Activated naive CD8-positive, alpha-beta T cell (primary cell): ENCODE measurements around the gene PCSK9.

Experiments
- H3K27ac Mint-ChIP-seq: one replicate; pipeline ENCODE4 v1.8.0; 2021; ENCODE audit warnings: mixed read lengths
- H3K27me3 Mint-ChIP-seq: one replicate; pipeline ENCODE4 v1.8.0; 2021; ENCODE audit warnings: mixed read lengths
- H3K36me3 Mint-ChIP-seq: one replicate; pipeline ENCODE4 v1.8.0; 2021; ENCODE audit warnings: mixed read lengths
- H3K4me1 Mint-ChIP-seq: one replicate; pipeline ENCODE4 v1.8.0; 2021; ENCODE audit warnings: low read depth, mixed read lengths
- H3K4me3 Mint-ChIP-seq: one replicate; pipeline ENCODE4 v1.8.0; 2021; ENCODE audit warnings: mild to moderate bottlenecking, mixed read lengths
- H3K9me3 Mint-ChIP-seq: one replicate; pipeline ENCODE4 v1.8.0; 2021; ENCODE audit warnings: low read depth, mixed read lengths

The PCSK9 gene

DNA sequence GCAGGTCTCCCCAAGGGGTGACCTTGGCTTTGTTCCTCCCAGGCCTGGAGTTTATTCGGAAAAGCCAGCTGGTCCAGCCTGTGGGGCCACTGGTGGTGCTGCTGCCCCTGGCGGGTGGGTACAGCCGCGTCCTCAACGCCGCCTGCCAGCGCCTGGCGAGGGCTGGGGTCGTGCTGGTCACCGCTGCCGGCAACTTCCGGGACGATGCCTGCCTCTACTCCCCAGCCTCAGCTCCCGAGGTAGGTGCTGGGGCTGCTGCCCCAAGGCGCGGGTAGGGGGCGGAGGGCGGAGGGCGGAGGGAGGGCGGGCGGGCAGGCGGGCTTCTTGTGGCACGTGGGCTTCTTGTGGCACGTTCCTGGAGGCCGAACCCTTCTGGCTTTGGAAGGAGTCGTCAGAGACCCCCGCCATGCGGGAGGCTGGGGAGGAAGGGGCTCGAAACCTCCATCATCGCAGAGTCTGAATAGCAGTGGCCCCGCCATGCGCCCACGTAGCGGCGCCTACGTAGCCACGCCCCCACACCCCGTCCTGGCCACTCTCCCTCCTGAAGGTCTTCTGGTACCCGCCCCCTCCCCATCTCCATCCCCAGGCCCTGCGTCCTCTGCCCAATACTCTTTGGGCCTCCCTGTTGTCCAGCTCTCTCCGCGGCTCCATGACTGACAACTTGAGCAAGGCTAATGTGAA lies 16.7 kb downstream of the PCSK9 start:
- H3K4me3 Mint-ChIP-seq: no peak overlapping the region
- H3K36me3 Mint-ChIP-seq: no peaks in the 10 kb centered on the region
- no peak overlapping the region for H3K27ac Mint-ChIP-seq
- H3K4me1 Mint-ChIP-seq: no peaks in the 10 kb centered on the region
- peaks cover 1% of the 10 kb centered on the region for H3K27me3 Mint-ChIP-seq
- no peaks in the 10 kb centered on the region for H3K9me3 Mint-ChIP-seq

GRCh38 chr1:55056632-55056992 lies 17.3 kb downstream of the PCSK9 start:
- Mint-ChIP-seq H3K36me3 (no peaks in the 10 kb centered on the region), H3K27me3 (no peaks in the 10 kb centered on the region), H3K4me3 (no peak overlapping the region), H3K4me1 (no peaks in the 10 kb centered on the region), H3K27ac (no peak overlapping the region), H3K9me3 (no peaks in the 10 kb centered on the region)

DNA sequence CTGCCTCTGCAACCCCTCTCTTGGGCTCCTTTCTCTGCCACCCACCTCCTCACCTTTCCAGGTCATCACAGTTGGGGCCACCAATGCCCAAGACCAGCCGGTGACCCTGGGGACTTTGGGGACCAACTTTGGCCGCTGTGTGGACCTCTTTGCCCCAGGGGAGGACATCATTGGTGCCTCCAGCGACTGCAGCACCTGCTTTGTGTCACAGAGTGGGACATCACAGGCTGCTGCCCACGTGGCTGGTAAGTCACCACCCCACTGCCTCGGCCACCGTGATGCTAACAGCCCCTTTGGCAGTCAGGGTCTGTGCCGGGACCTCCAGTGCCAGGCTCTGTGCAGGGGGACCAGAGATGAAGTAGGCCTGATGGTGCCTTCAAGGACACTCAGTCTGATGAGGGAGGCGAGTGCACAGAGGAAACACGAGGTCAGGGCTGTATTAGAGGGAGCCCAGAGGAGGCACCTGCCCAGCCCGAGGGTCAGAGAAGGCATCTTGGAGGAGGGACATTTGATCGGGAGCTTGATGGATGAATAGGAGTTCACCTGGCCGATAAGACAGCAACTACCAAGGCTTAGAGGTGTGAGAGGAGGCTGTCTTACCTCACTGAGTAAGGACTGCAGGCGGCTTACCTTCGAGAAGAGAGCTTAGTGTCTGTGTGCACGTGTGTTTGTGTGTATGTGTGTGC lies 18.1 kb downstream of the PCSK9 start:
- Mint-ChIP-seq H3K4me3 (no peak overlapping the region), H3K27ac (no peak overlapping the region), H3K36me3 (no peaks in the 10 kb centered on the region), H3K9me3 (no peaks in the 10 kb centered on the region), H3K4me1 (no peaks in the 10 kb centered on the region), H3K27me3 (no peaks in the 10 kb centered on the region)

DNA sequence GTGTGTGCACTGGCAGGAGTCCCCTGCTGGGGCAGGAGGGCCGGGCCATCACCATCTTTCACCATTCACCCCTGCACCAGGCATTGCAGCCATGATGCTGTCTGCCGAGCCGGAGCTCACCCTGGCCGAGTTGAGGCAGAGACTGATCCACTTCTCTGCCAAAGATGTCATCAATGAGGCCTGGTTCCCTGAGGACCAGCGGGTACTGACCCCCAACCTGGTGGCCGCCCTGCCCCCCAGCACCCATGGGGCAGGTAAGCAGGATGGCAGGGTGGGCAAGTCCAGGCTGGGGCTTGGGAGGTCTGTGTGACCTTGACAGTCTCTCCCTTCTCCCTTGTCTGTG lies 18.6 kb downstream of the PCSK9 start:
- H3K36me3 Mint-ChIP-seq: no peaks in the 10 kb centered on the region
- no peak overlapping the region for H3K27ac Mint-ChIP-seq
- H3K9me3 Mint-ChIP-seq: no peaks in the 10 kb centered on the region
- no peaks in the 10 kb centered on the region for H3K27me3 Mint-ChIP-seq
- no peaks in the 10 kb centered on the region for H3K4me1 Mint-ChIP-seq
- no peak overlapping the region for H3K4me3 Mint-ChIP-seq

DNA sequence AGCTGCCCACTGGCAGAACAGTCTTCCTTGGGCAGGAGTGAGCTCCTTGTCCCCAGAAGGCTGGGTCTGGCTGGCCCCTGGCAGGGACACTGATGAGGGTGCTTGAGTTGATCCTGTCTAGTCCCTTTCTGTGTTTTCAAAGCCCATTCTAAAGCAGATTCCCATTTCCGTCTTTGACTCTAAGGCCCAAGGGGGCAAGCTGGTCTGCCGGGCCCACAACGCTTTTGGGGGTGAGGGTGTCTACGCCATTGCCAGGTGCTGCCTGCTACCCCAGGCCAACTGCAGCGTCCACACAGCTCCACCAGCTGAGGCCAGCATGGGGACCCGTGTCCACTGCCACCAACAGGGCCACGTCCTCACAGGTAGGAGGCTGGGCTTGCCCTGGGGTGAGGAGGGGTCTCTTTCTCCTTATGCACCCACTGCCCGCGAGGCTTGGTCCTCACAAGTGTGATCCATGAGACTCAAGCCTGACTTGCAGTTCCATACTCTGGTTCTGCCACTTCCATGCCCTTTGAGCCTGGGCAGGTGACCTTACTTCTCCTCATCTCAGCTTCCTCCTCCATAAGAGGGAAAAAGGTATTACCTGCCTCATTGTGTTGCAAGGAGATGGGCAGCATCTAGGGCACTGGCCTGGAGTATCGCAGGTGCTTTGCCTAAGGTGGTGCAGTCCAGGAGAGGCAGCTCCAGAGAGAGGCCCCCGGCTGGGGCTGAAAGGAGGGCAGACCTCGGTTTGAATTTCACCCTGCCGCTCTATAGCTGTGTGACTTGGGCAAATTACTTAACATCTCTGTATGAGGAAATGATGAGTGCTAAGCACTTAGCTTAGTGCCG lies 20.2 kb downstream of the PCSK9 start:
- no peaks in the 10 kb centered on the region for H3K9me3 Mint-ChIP-seq
- no peaks in the 10 kb centered on the region for H3K36me3 Mint-ChIP-seq
- no peaks in the 10 kb centered on the region for H3K4me1 Mint-ChIP-seq
- no peaks in the 10 kb centered on the region for H3K27me3 Mint-ChIP-seq
- no peak overlapping the region for H3K4me3 Mint-ChIP-seq
- H3K27ac Mint-ChIP-seq: no peak overlapping the region

GRCh38 chr1:55060133-55060999 lies 21.0 kb downstream of the PCSK9 start:
- H3K36me3 Mint-ChIP-seq: no peaks in the 10 kb centered on the region
- H3K9me3 Mint-ChIP-seq: no peaks in the 10 kb centered on the region
- no peak overlapping the region for H3K27ac Mint-ChIP-seq
- no peak overlapping the region for H3K4me3 Mint-ChIP-seq
- no peaks in the 10 kb centered on the region for H3K4me1 Mint-ChIP-seq
- H3K27me3 Mint-ChIP-seq: no peaks in the 10 kb centered on the region

DNA sequence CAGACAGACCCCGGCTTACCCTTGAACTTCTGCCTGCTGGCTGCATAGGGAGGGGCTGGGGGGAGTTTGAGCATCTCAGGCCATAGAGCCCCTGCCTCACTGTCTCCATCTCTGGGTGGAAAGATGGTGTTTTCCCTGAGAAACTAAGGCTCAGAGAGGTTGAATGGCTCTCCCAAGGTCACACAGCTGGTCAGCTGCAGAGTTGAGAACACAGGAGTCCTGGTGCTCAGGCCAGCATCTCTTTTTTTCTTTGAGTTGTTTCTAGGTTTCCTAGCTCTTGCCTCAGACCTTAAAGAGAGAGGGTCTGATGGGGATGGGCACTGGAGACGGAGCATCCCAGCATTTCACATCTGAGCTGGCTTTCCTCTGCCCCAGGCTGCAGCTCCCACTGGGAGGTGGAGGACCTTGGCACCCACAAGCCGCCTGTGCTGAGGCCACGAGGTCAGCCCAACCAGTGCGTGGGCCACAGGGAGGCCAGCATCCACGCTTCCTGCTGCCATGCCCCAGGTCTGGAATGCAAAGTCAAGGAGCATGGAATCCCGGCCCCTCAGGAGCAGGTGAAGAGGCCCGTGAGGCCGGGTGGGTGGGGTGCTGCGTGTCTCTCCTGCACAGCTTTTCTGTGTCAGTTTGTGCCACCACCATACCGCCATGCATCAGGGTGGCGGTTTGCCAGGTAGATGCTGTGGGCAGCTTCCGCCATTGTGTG lies 21.8 kb downstream of the PCSK9 start:
- Mint-ChIP-seq H3K27me3 (no peaks in the 10 kb centered on the region), H3K4me1 (no peaks in the 10 kb centered on the region), H3K27ac (no peak overlapping the region), H3K9me3 (no peaks in the 10 kb centered on the region), H3K4me3 (no peak overlapping the region), H3K36me3 (no peaks in the 10 kb centered on the region)

DNA sequence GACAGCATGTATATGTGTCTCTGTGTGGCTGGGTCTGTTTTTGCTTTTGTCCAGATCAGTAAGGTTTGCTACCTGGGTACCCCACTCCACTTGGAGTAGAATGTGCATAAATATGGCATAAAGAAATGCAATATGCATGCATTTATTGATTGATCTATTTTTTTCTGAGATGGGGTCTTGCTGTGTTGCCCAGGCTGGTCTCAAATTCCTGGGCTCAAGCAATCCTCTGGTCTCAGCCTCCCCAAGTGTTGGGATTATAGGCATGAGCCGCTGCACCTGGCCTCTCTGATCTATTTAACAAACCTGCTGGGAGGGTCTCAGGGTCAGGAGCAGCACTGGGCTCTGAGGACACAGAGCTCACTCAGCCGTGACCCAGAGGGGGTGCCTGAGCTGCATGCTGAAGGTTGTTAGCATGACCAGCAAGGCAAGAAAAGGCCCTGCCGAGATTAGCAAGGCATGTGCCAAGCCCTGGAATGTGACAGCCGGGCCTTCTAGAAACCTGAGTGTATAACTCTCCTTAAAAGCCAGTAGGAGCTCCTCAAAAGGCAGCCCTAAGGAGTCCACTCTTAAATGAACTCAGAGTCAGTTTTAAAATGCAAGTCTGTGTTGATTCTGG lies 22.5 kb downstream of the PCSK9 start:
- Mint-ChIP-seq H3K4me3 (no peak overlapping the region), H3K36me3 (peaks cover 2% of the 10 kb centered on the region), H3K4me1 (no peaks in the 10 kb centered on the region), H3K27ac (no peak overlapping the region), H3K27me3 (no peaks in the 10 kb centered on the region), H3K9me3 (no peaks in the 10 kb centered on the region)

DNA sequence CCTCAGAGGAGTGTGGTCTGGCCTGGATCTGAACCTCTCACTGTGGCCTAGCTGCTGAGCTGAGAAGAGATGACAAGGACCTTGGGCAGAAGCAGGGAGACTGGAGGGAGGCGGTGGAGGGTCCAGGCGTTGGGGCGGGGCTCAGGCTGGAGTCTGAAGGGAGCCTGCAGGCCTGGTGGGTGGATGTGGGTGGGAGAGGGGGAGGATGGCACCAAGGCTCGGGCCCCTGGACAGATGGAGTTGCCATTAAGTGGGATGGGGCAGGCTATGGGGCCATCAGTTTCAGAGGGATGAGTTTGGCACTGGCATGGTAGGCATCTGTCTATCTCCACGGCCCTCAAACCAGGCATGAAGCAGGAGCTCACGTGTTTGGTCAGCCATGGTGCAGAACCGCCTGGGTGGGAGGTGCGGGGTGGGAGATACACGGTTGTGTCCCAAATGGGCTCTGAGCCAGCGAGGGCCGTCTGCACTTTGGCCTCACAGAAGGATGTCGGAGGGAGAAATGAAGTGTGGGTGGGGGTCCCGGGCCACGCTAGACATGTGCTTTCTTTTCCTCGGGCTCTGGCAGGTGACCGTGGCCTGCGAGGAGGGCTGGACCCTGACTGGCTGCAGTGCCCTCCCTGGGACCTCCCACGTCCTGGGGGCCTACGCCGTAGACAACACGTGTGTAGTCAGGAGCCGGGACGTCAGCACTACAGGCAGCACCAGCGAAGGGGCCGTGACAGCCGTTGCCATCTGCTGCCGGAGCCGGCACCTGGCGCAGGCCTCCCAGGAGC lies 23.6 kb downstream of the PCSK9 start:
- Mint-ChIP-seq H3K4me1 (no peaks in the 10 kb centered on the region), H3K4me3 (no peak overlapping the region), H3K27me3 (no peaks in the 10 kb centered on the region), H3K9me3 (no peaks in the 10 kb centered on the region), H3K27ac (no peak overlapping the region), H3K36me3 (peaks cover 9% of the 10 kb centered on the region)

GRCh38 chr1:55063577-55063942 lies 24.2 kb downstream of the PCSK9 start:
- no peaks in the 10 kb centered on the region for H3K27me3 Mint-ChIP-seq

DNA sequence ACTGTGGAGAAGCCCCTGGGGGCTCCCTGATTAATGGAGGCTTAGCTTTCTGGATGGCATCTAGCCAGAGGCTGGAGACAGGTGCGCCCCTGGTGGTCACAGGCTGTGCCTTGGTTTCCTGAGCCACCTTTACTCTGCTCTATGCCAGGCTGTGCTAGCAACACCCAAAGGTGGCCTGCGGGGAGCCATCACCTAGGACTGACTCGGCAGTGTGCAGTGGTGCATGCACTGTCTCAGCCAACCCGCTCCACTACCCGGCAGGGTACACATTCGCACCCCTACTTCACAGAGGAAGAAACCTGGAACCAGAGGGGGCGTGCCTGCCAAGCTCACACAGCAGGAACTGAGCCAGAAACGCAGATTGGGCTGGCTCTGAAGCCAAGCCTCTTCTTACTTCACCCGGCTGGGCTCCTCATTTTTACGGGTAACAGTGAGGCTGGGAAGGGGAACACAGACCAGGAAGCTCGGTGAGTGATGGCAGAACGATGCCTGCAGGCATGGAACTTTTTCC lies 24.8 kb downstream of the PCSK9 start:
- Mint-ChIP-seq H3K27ac (no peak overlapping the region), H3K4me1 (no peaks in the 10 kb centered on the region), H3K36me3 (peaks cover 11% of the 10 kb centered on the region), H3K9me3 (no peaks in the 10 kb centered on the region), H3K27me3 (no peaks in the 10 kb centered on the region), H3K4me3 (no peak overlapping the region)

More at GRCh38 chr1:55063577-55063942, 24.2 kb downstream of the PCSK9 start:
- H3K4me3 Mint-ChIP-seq: no peak overlapping the region
- H3K27ac Mint-ChIP-seq: no peak overlapping the region
- H3K9me3 Mint-ChIP-seq: no peaks in the 10 kb centered on the region
- H3K36me3 Mint-ChIP-seq: peaks cover 9% of the 10 kb centered on the region
- no peaks in the 10 kb centered on the region for H3K4me1 Mint-ChIP-seq

GRCh38 chr1:55064861-55065263 lies 25.5 kb downstream of the PCSK9 start:
- Mint-ChIP-seq H3K27me3 (no peaks in the 10 kb centered on the region), H3K36me3 (peaks cover 12% of the 10 kb centered on the region), H3K9me3 (no peaks in the 10 kb centered on the region), H3K4me1 (no peaks in the 10 kb centered on the region), H3K4me3 (no peak overlapping the region), H3K27ac (no peak overlapping the region)

DNA sequence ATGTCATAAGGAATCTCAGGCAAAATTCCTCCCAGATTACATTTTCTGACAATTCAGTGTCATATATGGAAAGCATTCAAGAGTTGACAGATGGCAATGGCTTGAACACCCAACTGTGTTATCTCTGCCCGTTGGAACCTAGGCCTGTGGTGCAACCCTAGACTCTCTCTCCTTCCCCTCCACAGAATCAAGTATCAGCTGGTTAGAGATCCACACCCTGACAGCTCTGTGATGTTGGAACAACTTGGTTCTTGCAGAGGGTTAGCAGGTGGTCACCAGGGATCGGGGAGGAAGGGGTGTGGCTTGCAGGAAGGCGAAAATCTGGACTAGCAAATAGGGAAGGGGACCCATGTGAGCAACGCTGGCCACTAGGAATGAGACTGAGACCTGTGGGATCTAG lies 26.3 kb downstream of the PCSK9 start:
- no peaks in the 10 kb centered on the region for H3K4me1 Mint-ChIP-seq

More for the DNA sequence above, 26.3 kb downstream of the PCSK9 start:
- Mint-ChIP-seq H3K27ac (no peak overlapping the region), H3K9me3 (no peaks in the 10 kb centered on the region), H3K27me3 (no peaks in the 10 kb centered on the region), H3K4me3 (no peak overlapping the region), H3K36me3 (peaks cover 20% of the 10 kb centered on the region)
